NAMALWA (cell line): ENCODE data around the gene ATP12A.

Experiments used
- DNase-seq: peaks from one replicate; pipeline ENCODE4 v3.0.0-alpha.2; 2015; ENCODE audit warnings: low spot score

Gene ATP12A

DNA sequence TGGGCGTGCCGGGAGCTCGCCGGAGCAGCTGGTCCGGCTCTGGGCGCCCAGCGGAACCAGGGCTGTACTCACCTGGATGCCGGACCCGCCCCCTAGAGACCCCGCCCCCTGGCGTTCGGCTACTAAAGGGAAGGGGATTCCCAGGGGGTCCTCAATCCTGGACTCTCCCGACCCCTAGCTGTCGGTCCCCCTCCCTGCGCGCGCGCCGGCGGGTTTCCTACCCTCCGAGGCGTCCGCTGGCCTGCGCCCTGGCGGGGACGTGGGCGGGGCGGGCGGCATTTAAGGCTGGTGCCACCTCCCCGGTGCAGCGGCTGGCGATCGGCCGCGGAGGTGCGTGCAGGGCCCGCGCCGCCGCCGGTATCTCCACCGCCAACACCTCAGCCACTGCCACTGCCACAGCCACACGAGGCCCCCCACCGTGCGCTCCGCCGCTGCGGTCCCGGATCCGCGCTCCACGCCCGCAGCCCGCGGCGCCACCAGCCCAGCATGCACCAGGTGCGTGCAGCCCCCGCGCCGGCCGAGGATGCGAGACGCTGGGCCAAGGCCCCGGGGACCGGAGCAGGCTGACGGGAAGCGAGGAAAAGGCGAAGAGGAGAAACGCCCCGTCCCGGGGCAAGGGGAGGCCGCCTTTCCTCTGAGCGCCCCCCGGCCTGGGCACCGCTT lies at the start of gene ATP12A:
Gene ATP12A, plus strand, starts transcription at position 151 of the 663 bp plus-strand sequence. Its CDS starts 336 bp downstream, at position 487.
- no peak for DNase-seq

DNA sequence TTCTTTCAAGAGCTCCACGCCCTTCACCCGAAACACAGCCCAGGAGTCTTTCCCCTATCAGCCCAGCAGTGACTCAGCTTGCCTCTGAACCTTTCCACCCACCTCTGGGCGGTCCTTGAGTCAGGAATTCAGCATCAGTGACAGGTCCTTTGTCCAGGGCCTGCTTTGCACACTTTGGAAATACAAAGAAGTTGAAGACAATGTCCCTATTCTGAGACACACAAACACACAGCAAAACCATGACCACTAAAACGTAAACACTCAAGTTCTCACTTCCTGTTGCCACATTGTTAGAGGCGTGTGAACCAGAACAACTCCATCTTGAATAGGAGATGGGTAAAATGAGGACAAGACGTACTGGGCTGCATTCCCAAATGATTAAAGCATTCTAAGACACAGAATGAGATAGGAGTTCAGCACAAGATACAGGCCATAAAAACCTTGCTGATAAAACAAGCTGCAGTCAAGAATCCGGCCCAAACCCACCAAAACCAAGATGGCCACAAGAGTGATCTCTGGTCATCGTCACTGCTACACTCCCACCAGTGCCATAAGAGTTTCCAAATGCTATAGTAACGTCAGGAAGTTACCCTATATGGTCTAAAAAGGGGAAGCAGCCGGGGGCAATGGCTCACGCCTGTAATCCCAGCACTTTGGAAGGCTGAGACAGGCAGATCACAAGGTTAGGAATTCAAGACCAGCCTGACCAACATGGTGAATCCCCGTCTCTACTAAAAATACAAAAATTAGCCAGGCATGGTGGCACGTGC lies 49.2 kb upstream of the ATP12A start:
- DNase-seq, result no peak

DNA sequence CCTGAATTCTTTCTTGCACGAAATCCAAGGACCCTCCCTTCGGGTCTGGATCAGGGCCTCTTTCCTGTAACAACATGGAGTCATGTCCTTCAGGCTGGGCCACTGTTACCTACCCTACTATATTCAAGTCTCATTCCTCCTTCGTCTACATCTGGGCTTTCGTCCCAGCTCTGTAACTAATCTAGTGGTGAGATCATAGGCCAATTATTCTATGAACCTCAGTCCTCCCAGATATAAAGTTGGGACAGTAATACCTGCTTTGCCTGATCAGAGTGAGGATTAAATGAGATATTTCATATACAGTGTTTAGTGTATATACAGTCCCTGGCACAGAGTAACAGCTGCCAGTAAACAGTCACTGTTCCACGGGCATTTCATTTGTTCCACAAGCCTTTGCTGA lies 48.3 kb upstream of the ATP12A start:
- no peak for DNase-seq

DNA sequence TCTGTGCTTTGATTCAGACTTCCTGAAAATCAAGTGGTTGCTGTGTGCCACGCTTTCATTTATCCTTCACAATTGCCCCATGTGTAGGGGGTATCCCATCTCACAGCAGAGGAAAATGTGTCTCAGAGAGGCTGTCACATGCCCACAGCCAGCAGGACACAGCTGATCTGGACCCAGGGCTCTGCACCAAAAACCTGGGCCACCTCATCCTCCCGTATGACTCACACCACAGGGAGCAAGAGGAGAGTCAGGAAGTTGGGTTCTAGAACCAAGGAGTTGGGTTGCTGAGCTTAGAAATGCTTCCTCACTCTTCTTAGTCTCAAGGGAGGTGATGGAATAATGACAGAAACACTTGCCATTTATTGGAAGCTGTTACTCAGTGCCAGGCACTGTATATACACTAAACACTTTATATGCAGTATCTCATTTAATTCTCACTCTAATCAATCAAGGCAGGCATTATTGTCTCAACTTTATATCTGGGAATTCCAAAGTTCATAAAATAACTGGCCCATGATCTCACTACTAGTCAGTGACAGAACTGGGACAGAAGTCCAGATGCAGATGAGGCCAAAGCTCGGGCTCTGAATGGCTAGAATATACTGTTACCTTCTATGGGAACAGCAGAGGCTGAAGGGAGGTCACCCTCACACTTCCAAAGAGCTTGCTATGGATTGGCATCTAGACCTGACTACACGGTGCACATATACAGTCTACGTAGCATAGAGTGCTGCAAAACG lies 47.7 kb upstream of the ATP12A start:
- no peak for DNase-seq

DNA sequence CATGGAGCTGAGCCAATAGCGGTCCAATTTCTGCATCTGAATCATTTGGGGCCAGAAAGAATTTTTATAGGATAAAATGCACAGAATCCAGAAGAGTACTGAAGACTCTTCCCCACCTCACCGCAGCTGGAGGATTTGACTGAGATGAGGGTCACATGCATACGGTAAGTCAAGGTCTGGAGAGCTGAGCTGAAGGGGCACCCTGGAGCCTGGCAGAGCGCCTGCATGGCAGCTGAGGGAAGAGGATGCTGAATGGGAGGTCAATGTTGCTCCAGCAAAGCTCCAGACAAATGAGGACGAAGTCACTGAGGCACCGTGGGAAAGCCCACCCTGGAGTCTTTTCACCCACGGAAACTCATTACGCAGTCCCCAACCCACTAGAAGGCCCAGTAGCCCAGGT lies 43.4 kb upstream of the ATP12A start:
- no peak for DNase-seq

DNA sequence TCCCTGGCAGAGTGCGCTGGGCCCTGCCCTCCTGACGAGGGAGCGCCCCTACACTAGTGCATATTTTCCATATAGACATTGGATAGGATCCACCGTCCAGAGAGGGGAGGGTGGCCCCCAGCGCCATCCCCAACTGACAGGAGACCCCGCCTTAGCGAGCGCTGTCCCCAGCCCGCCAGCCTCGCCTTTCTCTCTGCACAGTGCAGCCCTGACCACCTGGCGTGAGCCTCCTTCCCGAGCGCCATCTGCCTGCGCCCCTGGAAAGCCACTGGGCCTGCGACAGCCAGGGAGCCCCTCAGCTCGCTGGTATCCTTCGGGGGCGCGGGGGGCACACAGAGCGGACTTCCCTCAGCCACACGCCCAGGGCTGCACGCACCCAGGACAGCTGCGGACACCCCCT lies 42.1 kb upstream of the ATP12A start:
- no peak for DNase-seq

DNA sequence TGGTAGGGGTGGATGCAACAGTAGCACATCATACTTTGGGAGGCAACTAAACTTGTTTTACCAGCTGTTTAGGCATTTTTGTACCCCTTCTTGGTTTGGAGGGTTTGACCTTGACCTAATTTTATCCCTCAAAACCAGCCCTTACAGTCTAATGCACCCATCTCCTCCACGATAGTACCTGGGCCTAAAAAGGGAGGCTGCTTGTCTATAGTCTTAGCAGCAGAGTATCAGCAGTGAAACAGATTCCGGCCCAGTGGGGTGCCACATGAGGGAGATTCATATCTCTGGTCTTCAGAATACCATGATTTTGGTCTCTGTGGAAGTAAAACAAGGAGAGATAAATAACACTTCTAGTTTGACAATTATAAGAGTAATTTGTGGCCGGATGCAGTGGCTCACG lies 39.5 kb upstream of the ATP12A start:
- DNase-seq, result no peak

DNA sequence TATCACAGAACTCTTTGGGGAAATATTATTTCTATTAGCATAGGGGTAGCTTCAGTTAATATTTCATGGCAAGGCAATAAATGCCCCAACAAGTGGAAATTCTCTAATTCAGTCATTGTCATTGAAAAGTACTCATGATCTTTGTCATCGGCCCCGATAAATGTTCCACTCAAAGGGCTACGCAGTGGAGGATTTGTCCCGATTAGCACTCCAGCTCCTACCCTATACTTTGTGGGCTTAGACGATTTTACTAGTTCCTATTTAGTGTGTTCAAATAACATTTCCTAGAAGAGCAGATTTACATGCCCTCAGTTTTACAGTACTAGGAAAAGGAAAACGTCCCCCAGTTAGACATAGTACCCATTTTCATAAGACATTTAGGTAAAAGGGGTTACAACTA lies 38.0 kb upstream of the ATP12A start:
- no peak for DNase-seq

DNA sequence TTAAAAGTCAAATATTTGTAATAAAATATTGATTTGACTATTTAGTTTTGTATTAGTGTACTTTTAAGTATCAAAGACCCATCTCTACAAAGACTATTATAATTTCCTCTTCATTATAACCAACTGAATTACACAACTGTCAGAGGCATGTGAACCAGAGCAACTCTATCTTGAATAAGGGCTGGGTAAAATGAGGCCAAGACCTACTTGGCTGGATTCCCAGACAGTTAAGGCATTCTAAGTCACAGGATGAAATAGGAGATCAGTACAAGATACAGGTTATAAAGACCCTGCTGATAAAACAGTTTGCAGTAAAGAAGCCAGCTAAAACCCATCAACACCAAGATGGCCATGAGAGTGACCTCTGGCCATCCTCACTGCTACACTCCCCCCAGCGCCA lies 36.2 kb upstream of the ATP12A start:
- no peak for DNase-seq

DNA sequence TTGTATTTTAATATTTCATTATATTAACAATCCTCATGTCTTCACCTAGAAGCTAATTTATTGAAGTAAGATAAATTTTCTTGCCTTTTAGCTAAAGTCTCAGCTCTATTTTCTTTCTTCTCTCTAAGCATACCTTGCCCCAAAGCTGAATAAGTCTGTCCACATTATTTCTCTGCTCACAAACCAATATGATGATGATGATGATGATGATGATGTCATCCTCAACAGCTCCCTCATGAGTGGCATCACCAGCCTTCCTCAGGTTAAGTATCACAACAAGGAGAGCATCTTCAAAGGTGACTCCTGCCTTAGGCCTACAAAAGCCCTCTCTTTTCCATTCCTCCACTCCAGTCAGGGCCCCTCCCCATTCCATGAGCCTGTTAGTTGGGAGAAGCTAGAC lies 31.9 kb upstream of the ATP12A start:
- DNase-seq, result no peak

DNA sequence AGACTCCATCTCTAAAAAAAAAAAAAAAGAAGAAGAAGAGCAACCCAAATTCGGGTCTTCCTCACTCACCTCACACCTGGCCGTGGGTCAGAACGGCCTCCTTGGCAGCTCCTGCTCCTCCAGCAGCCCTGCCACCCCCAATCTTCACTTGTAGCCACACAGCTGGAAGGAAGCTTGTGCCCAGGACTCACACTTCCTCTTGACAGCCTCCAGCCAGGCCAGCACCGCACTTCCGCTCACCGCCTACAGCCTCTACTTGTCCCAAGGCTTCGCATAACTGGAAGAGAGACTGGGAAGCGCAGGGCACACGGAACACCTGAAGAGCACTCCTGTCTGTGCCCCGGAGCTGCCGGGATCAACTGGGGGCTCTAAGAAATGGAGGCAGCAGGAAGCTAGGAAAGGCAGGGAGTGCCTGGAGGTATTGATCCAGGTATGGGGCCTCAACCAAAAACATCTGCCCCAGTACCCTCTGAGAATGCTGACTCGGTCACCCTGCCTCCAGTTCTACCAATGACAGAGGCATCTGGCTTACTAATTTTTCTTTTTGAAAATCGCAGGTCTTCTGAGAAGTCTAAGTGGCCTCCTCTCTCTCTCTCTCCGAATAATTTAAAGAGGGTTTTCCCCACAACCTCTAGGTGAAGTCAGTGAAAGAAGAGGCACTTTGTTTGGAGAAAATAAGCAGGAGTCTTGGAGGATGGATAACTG lies 31.1 kb upstream of the ATP12A start:
- DNase-seq, result no peak

DNA sequence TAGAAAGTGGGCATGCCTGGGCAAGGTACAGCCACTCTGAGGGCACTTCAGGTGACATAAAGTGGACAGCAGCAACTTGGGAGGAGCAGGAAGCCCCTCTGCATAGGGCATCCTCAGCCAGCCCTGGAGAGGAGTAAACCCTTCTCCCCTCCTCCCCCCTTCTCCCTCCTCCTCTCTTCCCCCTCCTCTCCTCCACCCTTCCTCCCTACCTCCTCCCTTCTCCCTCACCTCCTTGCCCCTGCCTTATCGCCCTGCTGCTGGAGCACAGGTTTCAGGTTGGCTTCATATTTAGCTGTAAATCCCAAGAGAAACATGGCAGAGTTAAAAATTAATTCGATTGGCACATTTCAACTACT lies 30.5 kb upstream of the ATP12A start:
- no peak for DNase-seq

DNA sequence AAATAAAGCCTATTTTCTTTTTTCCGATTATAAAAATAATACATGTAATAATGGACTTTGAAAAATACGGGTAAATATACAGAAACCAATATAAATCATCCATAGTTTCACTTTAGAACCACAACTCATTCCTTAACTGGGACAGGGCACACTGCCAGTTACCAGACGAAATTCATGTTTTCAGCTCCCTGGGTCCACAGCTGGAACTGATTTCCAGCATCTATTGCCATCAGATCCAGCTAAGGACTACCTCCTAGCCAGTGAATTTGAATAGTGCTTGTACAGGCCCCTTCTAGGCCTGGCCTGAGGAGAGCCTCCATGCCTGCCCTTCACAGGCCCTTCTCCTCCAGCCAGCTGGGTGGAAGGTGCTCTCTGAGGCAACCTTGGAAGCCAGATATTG lies 30.0 kb upstream of the ATP12A start:
- no peak for DNase-seq

DNA sequence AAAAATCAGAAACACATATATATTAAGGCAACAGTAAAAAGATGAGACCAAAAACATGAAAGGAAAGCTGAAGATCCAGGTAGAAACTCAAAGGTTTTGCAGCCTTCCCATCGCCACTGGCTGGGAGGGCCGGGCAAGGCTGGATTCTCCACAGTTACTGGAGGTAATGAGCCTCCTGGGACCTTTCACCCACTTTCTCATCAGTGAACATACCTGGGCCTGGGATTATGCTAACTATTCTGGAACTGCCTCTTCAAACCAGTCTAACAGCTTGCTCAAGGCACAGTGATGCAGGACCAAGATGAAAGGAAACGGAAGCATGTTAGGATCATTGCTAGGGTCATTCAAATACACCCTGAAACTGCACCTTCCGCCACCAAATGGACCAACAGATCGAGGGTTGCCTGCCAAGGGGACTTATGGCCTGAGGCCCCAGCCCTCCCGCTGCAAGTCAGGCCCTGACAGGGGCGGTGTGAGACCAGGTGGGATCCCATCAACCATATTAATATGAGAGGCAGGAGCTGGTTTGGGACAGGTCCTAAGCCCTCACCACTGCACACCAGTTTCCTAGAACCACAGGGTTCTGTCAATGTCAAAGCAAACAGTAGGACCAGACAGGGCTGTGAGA lies 28.4 kb upstream of the ATP12A start:
- DNase-seq, result no peak

DNA sequence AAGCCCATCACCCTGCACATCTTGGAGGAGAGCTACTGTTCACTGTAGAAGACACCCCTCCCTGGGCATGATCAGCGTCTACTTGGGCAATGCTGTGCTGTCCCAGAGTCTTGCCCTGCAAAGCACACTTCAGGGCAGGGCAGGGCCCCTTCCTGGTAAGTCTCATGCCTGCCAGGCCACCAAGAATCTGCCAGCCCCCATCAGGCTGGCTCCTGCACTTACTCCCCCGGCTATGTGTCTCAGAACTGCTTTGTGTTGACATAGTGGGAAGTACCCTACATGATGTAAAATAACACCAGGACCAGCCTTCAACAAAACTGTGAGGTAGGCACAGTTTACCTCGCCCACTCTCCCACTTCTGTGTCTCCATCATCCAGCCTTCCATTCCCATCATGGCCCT lies 27.8 kb upstream of the ATP12A start:
- DNase-seq, result no peak

DNA sequence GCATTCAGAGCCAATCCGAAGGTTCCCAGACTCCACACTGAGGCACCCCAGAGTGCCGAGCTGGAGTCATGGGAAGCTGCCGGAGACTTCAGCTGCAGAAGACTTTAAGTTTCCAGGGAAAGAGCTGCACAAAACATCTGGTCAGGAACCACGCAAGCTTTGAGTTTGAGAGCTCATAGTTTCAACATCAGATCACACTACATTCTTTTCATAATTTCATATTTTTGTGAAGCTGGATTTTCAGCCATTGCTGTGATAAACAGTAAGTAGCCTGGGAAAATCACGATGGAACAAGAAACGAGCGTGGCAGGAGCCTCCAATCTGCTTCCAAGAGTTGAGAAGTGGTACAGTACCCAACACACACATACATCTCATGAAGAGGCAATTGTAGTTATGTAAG lies 25.5 kb upstream of the ATP12A start:
- no peak for DNase-seq

DNA sequence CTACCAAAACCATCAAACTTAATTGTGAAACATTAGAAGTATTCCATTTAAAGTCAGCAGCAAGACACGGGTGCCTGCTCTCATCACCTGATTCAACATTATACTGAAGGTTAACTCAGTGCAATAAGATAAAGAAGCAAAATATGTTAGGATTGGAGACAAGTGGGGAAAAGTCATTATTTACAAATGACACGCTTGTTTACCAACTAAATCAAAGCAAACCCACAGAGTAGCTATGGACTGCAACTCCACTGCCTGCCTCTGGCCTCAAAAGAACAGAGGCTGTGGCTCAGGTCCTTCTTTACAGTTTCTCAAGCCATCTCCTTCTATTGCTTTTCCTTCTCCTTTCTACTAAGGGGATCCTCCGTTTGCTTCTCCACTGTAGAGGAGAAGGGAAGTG lies 21.0 kb upstream of the ATP12A start:
- no peak for DNase-seq

DNA sequence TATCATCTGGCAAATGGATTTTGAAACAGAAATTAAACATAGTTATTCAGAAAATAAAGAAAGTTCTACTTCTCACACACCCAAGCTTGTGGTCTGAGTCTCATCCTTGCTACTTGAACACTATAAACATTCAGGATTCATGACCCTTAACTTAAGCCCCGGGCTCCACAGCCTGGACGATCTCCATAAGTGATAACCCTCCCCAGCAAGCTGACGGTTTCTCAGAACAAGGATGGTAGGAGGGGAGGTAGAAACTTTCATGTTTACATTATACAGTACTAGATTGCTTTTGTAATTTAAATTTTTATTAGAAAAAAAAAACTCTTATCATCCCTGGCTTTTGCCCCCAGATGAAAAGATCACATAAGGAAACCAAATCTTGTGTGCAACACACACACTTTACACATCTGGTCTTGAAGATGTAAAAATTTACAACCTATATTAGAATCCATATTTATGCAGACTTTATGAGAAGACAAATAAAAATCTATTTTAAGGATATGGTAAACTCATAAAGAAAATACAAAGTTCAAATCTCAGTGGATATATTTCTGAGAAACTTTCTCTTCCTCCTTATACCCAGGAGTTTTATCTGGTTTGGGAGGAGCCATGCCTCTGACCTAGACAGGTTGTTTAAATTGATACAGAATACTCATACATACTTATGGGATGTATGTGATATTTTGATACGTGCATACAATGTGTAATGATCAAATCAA lies 20.0 kb upstream of the ATP12A start:
- no peak for DNase-seq

DNA sequence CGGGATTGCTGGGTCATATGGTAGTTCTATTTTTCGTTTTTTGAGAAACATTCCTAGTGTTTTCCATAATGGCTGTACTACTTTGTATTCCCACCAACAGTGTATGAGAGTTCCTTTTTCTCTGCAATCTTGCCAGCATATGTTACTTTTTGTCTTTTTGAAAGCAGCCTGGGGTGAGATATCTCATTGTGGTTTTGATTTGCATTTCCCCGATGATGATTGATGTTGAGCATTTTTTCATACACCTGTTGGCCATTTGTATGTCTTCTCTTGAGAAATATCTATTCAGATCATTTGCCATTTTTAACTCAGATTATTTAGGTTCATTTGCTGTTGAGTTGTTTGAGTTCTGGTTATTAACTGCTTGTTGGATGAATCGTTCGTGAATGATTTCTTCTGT lies 18.5 kb upstream of the ATP12A start:
- peak; percentile 39 for DNase-seq

DNA sequence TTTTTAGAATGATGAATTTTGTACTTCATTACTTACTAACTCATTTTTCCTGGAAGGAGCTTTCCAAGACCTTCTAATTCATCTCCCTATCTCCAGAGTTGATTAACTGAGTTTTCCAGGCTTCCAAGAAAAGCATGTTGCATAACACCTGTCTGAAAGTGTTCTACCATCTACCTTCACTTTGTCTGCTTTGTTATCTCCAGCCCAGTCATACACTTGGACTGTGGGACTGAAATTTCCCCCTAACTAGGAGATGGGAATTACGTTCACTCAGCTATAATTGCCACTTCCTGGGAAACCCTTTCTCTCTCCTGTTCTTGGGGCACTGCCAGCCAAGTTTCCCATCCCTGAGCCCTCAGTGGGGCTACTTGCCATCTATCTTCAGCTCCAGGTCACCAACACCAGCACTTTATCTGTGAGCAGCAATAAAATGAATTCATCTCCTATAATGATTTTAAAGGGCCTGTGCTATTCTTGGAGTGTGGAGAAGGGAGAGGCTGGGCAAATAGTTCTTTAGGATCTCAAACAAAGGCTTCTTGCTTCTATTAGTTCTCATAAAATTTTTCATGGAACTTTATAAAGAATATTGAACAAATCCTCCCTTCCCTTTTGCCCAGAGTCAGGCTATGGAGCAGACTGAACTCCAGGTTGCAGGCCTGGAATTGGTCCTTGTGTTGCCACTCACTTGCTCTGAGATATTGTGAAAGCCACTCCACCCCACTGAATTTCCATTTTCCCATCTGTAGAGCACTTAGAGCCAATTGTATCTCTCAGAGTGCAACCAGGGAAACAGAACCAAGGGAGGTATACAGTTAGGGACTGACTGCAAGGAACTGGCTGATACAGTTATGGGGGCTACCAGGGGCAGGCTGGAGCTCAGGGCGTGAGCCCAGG lies 17.8 kb upstream of the ATP12A start:
- DNase-seq, result no peak

DNA sequence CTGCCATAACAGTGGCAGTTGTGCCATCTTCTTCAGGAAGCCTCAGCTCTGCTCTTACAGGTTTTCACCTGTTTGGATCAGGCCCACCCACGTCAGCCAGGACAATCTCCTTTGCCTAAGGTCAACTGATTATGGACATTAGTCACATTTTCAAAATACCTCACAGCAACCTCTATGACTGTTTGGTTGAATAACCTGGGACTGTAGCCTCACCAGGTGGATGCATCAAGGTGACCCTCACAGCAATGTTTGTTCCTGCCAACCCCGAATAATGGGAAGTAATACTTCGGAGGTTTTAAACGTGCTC lies 17.2 kb upstream of the ATP12A start:
- DNase-seq, result no peak
